HepG2 (cell line): ENCODE data around the gene NUDT7. TPM values are rescaled to one million over a fixed set of nuclear protein-coding genes. Genes with fewer than 3 reads are reported as not detected.

Experiments
- ATRX ChIP-seq: sonication (generic); formaldehyde crosslinking; IDR thresholded peaks from 2 replicates; pipeline ENCODE4 v1.4.0; 2020; ENCODE audit warnings: missing genetic modification reagents, borderline replicate concordance
- CSRNP1 ChIP-seq: sonication (generic); formaldehyde crosslinking; IDR thresholded peaks from 2 replicates; pipeline ENCODE4 v1.8.1; 2023; ENCODE audit warnings: mild to moderate bottlenecking, missing genetic modification reagents
- CSRNP2 ChIP-seq: sonication (generic); formaldehyde crosslinking; conservative IDR thresholded peaks from 2 replicates; pipeline ENCODE4 v1.8.0; 2022; ENCODE audit warnings: low read depth, missing genetic modification reagents
- DDIT3 ChIP-seq: sonication (generic); formaldehyde crosslinking; IDR thresholded peaks from 2 replicates; pipeline ENCODE4 v1.4.0; 2020; ENCODE audit warnings: mild to moderate bottlenecking, missing genetic modification reagents
- FOSL2 ChIP-seq: sonication (generic); formaldehyde crosslinking; IDR thresholded peaks from 2 replicates; pipeline ENCODE4 v1.4.0; 2020; ENCODE audit warnings: missing genetic modification reagents
- GLMP ChIP-seq: sonication (generic); formaldehyde crosslinking; IDR thresholded peaks from 2 replicates; pipeline ENCODE4 v1.9.0; 2021; ENCODE audit warnings: missing genetic modification reagents, mild to moderate bottlenecking, borderline replicate concordance
- JUN ChIP-seq: sonication (generic); formaldehyde crosslinking; IDR thresholded peaks from 2 replicates; pipeline ENCODE4 v1.4.0; 2020; ENCODE audit warnings: mild to moderate bottlenecking, missing genetic modification reagents
- JUND ChIP-seq: sonication (generic); formaldehyde crosslinking; IDR thresholded peaks from 2 replicates; pipeline ENCODE4 v1.8.0; 2022; ENCODE audit warnings: mild to moderate bottlenecking, missing genetic modification reagents
- MAF1 ChIP-seq: sonication (generic); formaldehyde crosslinking; IDR thresholded peaks from 2 replicates; pipeline ENCODE4 v1.5.0; 2020; ENCODE audit warnings: missing genetic modification reagents, borderline replicate concordance
- MAFF ChIP-seq: IDR thresholded peaks from 2 replicates; pipeline ENCODE4 v1.6.1; 2011; ENCODE audit warnings: low read depth, low read length, improper control_type of control experiment
- MLLT10 ChIP-seq: sonication (generic); formaldehyde crosslinking; IDR thresholded peaks from 2 replicates; pipeline ENCODE4 v1.4.0; 2020; ENCODE audit warnings: missing genetic modification reagents
- NFE2 ChIP-seq: sonication (generic); formaldehyde crosslinking; IDR thresholded peaks from 2 replicates; pipeline ENCODE4 v1.4.0; 2020; ENCODE audit warnings: missing genetic modification reagents
- POGK ChIP-seq: sonication (generic); formaldehyde crosslinking; conservative IDR thresholded peaks from 2 replicates; pipeline ENCODE4 v1.8.0; 2022; ENCODE audit warnings: mild to moderate bottlenecking, moderate library complexity, missing genetic modification reagents
- POLR2A ChIP-seq, 2 experiments: IDR thresholded peaks; 2 replicates each; pipeline ENCODE4 v1.6.1; 2011; ENCODE audit warnings: low read depth in 2 of 2, low read length in 2 of 2, mild to moderate bottlenecking in 1 of 2, moderate library complexity in 1 of 2; ENCODE audit not compliant: insufficient read depth in 1 of 2
- SETDB1 ChIP-seq: sonication (generic); formaldehyde crosslinking; IDR thresholded peaks from 2 replicates; pipeline ENCODE4 v1.5.1; 2020; ENCODE audit warnings: missing genetic modification reagents, mild to moderate bottlenecking, borderline replicate concordance
- SMAD1 ChIP-seq: sonication (generic); formaldehyde crosslinking; IDR thresholded peaks from 2 replicates; pipeline ENCODE4 v1.4.0; 2020; ENCODE audit warnings: missing genetic modification reagents, low read depth, mild to moderate bottlenecking, borderline replicate concordance
- ZFAT ChIP-seq: sonication (generic); formaldehyde crosslinking; conservative IDR thresholded peaks from 2 replicates; pipeline ENCODE4 v1.8.1; 2023; ENCODE audit warnings: missing genetic modification reagents, inconsistent platforms
- ZFP41 ChIP-seq: sonication (generic); formaldehyde crosslinking; IDR thresholded peaks from 2 replicates; pipeline ENCODE4 v1.4.0; 2020; ENCODE audit warnings: mild to moderate bottlenecking, missing genetic modification reagents, borderline replicate concordance
- ZMAT5 ChIP-seq: sonication (generic); formaldehyde crosslinking; IDR thresholded peaks from 2 replicates; pipeline ENCODE4 v1.5.0; 2020; ENCODE audit warnings: mild to moderate bottlenecking, low read depth, missing genetic modification reagents, borderline replicate concordance
- ZMYM4 ChIP-seq: sonication (generic); formaldehyde crosslinking; IDR thresholded peaks from 2 replicates; pipeline ENCODE4 v1.8.1; 2023; ENCODE audit warnings: mild to moderate bottlenecking, missing genetic modification reagents
- ZNF501 ChIP-seq: sonication (generic); formaldehyde crosslinking; IDR thresholded peaks from 2 replicates; pipeline ENCODE4 v1.5.1; 2020; ENCODE audit warnings: mild to moderate bottlenecking, moderate library complexity, missing genetic modification reagents
- ZNF7 ChIP-seq: IDR thresholded peaks from 2 replicates; pipeline ENCODE4 v1.6.1; 2016; ENCODE audit warnings: missing biosample characterization, missing genetic modification reagents
- ZNF850 ChIP-seq: sonication (generic); formaldehyde crosslinking; conservative IDR thresholded peaks from 2 replicates; pipeline ENCODE4 v1.9.0; 2021; ENCODE audit warnings: mild to moderate bottlenecking, missing genetic modification reagents
- polyA plus RNA-seq, 8 experiments: library from polyadenylated mRNA; depleted of rRNA in 3 of 8; stranded (reverse) in 7 of 8; unstranded in 1 of 8; fragments of >200 nt; fragmentation: Illumina TruSeq in 4 of 8; extraction: Trizol in 4 of 8; gene quantifications; 2 replicates each; pipeline versions ENCODE4 v1.2.1 to v1.2.3, GENCODE V29; 2011 to 2016; ENCODE audit warnings: low read depth in 4 of 8, missing spikeins in 1 of 8, mixed read lengths in 1 of 8; ENCODE audit not compliant: insufficient read depth in 1 of 8
- total RNA-seq, 5 experiments: library from RNA; depleted of rRNA; stranded (reverse); fragments of >200 nt; fragmentation: Illumina TruSeq; extraction: Trizol; gene quantifications; 2 replicates each; pipeline ENCODE4 v1.2.3, GENCODE V29; 2016; ENCODE audit warnings: low read depth in 1 of 5

NUDT7 gene
- total and polyA plus RNA-seq, 2 of the 13 experiments (the other 11 are each of a cell fraction or from before 2014, with no cell fraction given), result 14.3 to 23.9 TPM

GRCh38 chr16:77722309-77723107 is at the start of gene NUDT7 (continued):
- no peak for TF ChIP-seq CSRNP2
- peak; percentile 89; the same call in 1 of the 2 replicates for TF ChIP-seq POGK (CRISPR knock-in tag)
- no peak for TF ChIP-seq ZNF7 (CRISPR knock-in tag)
- TF ChIP-seq ZNF850 (CRISPR knock-in tag), result no peak
- peak; percentile 88 to 89; a peak in 3 of 4 replicates for TF ChIP-seq POLR2A (IDR thresholded peaks at IDR 0.05; ENCODE audit: insufficient read depth in 1 of 2, low read depth in 2 of 2, low read length in 2 of 2)
- 0 out of 2 replicates have a peak, but pooled peaks have one; percentile 11 for TF ChIP-seq CSRNP1 (CRISPR knock-in tag)
- peak; percentile 90; the same call in 1 of the 2 replicates for TF ChIP-seq ZNF501
- TF ChIP-seq FOSL2, result peak; percentile 50
- TF ChIP-seq MLLT10, result no peak
- TF ChIP-seq DDIT3 (CRISPR knock-in tag), result no peak
- no peak for TF ChIP-seq JUND (CRISPR knock-in tag)
- no peak for TF ChIP-seq ZMAT5 (CRISPR knock-in tag)
- 0 out of 2 replicates have a peak, but pooled peaks have one; percentile 20 for TF ChIP-seq ZFP41 (CRISPR knock-in tag)
- TF ChIP-seq JUN, result no peak
- TF ChIP-seq ZMYM4 (CRISPR knock-in tag), result peak; percentile 83
- no peak for TF ChIP-seq SETDB1 (CRISPR knock-in tag)
- no peak; the same call in 1 of the 2 replicates for TF ChIP-seq MAF1 (CRISPR knock-in tag)
- TF ChIP-seq NFE2 (CRISPR knock-in tag), result no peak
- TF ChIP-seq SMAD1 (CRISPR knock-in tag), result peak; percentile 68; the same call in 1 of the 2 replicates
- no peak for TF ChIP-seq GLMP (CRISPR knock-in tag)
- no peak for TF ChIP-seq ATRX
- TF ChIP-seq MAFF, result no peak
- peak; percentile 74; the same call in 1 of the 2 replicates for TF ChIP-seq ZFAT (CRISPR knock-in tag)
